ENCODE results near the gene SOX10. TPM values are rescaled to one million over a fixed set of nuclear protein-coding genes. Genes with fewer than 3 reads are reported as not detected.

SOX10 gene
- total RNA-seq, 1 experiment from 2014 or later = not detected

DNA sequence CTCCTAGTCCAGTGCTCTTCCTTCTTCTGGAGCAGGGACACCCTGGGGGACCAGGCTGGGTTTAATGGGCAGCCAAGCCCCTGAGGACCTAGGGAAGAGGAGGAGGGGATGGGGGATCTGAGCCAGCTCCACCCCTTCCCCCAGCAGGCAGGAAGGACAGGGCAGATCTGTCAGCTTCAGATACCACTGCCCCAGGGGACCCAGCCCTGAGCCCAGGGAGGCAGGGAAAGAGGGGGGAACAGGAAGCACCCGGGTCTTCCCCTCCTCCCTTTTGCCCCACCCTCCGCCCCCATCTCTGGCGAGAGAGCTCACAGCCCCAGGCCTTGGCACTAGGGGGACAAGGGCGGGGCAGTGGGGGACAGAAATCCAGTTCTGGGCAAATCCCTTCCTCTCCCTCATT, 11.7 kb upstream of the SOX10 start:
- Histone ChIP-seq H3K4me3 (replicated peaks in 1 of 2; ENCODE audit: low read depth in 1 of 2, low read length in 2 of 2) (no peak overlapping the region), H3K27me3 (ENCODE audit: insufficient read depth, low read length) (no peaks in the 10 kb centered on the region), H3K9me2 (ENCODE audit: insufficient read depth) (no peaks in the 10 kb centered on the region), H3K9ac (ENCODE audit: low read length) (no peak overlapping the region), H3K79me2 (ENCODE audit: insufficient read depth, low read length) (no peaks in the 10 kb centered on the region), H3K36me3 (ENCODE audit: control insufficient read depth in 1 of 2, insufficient read depth in 2 of 2, low read length in 2 of 2) (no peaks in the 10 kb centered on the region), H4K20me1 (ENCODE audit: insufficient read depth) (no peaks in the 10 kb centered on the region), H3K9me3 (ENCODE audit: control insufficient read depth in 1 of 2, insufficient read depth in 1 of 2, low read depth in 1 of 2, low read length in 2 of 2) (no peaks in the 10 kb centered on the region), H3K4me1 (ENCODE audit: control insufficient read depth in 1 of 2, insufficient read depth in 2 of 2, low read length in 2 of 2) (peaks cover 20 to 43% of the 10 kb centered on the region in 2 experiments), H3K27ac (ENCODE audit: low read depth, low read length) (no peak overlapping the region), H2AFZ (ENCODE audit: low read depth, low read length, poor library complexity, severe bottlenecking) (no peak overlapping the region), H3K4me2 (ENCODE audit: low read length) (peak overlapping the region; percentile 12; the same call in 1 of the 2 replicates)
- no peak for DNase-seq (ENCODE audit: low read depth, low spot score)
- CTCF ChIA-PET = interaction anchor here (0.6 kb wide), 1 partner anchor 108 kb away, joined by 3 read pairs; no protein-coding TSS in a partner anchor
- no TSS peak for BruUV-seq (replicated peaks)
- ATAC-seq = no peak
- TF ChIP-seq, protein P1, sequence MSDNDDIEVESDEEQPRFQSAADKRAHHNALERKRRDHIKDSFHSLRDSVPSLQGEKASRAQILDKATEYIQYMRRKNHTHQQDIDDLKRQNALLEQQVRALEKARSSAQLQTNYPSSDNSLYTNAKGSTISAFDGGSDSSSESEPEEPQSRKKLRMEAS (IDR thresholded peaks at IDR 0.05) = no peak
- TF ChIP-seq, protein P2, sequence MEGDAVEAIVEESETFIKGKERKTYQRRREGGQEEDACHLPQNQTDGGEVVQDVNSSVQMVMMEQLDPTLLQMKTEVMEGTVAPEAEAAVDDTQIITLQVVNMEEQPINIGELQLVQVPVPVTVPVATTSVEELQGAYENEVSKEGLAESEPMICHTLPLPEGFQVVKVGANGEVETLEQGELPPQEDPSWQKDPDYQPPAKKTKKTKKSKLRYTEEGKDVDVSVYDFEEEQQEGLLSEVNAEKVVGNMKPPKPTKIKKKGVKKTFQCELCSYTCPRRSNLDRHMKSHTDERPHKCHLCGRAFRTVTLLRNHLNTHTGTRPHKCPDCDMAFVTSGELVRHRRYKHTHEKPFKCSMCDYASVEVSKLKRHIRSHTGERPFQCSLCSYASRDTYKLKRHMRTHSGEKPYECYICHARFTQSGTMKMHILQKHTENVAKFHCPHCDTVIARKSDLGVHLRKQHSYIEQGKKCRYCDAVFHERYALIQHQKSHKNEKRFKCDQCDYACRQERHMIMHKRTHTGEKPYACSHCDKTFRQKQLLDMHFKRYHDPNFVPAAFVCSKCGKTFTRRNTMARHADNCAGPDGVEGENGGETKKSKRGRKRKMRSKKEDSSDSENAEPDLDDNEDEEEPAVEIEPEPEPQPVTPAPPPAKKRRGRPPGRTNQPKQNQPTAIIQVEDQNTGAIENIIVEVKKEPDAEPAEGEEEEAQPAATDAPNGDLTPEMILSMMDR (IDR thresholded peaks at IDR 0.05 in 2 of 3, conservative IDR thresholded peaks at IDR 0.05 in 1 of 3; ENCODE audit: borderline replicate concordance in 1 of 3, insufficient read depth in 1 of 3, low read depth in 2 of 3, low read length in 2 of 3) = no peak
- TF ChIP-seq YY1 (IDR thresholded peaks at IDR 0.05; ENCODE audit: extremely low read depth, insufficient replicate concordance, low read depth, low read length) (no peak), JUND (IDR thresholded peaks at IDR 0.05) (no peak), SRF (IDR thresholded peaks at IDR 0.05; ENCODE audit: low read depth) (no peak), SP1 (IDR thresholded peaks at IDR 0.05; ENCODE audit: low read depth) (no peak), SIN3A (IDR thresholded peaks at IDR 0.05; ENCODE audit: low read depth) (no peak), ZFX (IDR thresholded peaks at IDR 0.05) (no peak), RAD21 (IDR thresholded peaks at IDR 0.05; ENCODE audit: low read depth) (no peak), CEBPB (IDR thresholded peaks at IDR 0.05; ENCODE audit: low read depth) (no peak)
- TF ChIP-seq, protein P3, sequence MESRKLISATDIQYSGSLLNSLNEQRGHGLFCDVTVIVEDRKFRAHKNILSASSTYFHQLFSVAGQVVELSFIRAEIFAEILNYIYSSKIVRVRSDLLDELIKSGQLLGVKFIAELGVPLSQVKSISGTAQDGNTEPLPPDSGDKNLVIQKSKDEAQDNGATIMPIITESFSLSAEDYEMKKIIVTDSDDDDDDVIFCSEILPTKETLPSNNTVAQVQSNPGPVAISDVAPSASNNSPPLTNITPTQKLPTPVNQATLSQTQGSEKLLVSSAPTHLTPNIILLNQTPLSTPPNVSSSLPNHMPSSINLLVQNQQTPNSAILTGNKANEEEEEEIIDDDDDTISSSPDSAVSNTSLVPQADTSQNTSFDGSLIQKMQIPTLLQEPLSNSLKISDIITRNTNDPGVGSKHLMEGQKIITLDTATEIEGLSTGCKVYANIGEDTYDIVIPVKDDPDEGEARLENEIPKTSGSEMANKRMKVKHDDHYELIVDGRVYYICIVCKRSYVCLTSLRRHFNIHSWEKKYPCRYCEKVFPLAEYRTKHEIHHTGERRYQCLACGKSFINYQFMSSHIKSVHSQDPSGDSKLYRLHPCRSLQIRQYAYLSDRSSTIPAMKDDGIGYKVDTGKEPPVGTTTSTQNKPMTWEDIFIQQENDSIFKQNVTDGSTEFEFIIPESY (IDR thresholded peaks at IDR 0.05; ENCODE audit: extremely low read depth, insufficient replicate concordance, low read length) = no peak
- TF ChIP-seq, protein P4, sequence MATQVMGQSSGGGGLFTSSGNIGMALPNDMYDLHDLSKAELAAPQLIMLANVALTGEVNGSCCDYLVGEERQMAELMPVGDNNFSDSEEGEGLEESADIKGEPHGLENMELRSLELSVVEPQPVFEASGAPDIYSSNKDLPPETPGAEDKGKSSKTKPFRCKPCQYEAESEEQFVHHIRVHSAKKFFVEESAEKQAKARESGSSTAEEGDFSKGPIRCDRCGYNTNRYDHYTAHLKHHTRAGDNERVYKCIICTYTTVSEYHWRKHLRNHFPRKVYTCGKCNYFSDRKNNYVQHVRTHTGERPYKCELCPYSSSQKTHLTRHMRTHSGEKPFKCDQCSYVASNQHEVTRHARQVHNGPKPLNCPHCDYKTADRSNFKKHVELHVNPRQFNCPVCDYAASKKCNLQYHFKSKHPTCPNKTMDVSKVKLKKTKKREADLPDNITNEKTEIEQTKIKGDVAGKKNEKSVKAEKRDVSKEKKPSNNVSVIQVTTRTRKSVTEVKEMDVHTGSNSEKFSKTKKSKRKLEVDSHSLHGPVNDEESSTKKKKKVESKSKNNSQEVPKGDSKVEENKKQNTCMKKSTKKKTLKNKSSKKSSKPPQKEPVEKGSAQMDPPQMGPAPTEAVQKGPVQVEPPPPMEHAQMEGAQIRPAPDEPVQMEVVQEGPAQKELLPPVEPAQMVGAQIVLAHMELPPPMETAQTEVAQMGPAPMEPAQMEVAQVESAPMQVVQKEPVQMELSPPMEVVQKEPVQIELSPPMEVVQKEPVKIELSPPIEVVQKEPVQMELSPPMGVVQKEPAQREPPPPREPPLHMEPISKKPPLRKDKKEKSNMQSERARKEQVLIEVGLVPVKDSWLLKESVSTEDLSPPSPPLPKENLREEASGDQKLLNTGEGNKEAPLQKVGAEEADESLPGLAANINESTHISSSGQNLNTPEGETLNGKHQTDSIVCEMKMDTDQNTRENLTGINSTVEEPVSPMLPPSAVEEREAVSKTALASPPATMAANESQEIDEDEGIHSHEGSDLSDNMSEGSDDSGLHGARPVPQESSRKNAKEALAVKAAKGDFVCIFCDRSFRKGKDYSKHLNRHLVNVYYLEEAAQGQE (IDR thresholded peaks at IDR 0.05; ENCODE audit: low read depth) = no peak
- TF ChIP-seq, protein P5, sequence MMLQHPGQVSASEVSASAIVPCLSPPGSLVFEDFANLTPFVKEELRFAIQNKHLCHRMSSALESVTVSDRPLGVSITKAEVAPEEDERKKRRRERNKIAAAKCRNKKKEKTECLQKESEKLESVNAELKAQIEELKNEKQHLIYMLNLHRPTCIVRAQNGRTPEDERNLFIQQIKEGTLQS (IDR thresholded peaks at IDR 0.05) = no peak
- intact Hi-C loops (cut with micrococcal nuclease) = no loop called here
- RAD21 ChIA-PET (ENCODE audit: low non-redundant PET in 1 of 2, low total read pairs in 2 of 2, uncharacterized antibody in 2 of 2, unreplicated experiment in 2 of 2) = no interaction called here
- POLR2A ChIA-PET = no interaction called here
